Liver (tissue), 3 donors: ENCODE results near the gene MCCD1.

Source experiments
- RAD21 ChIP-seq, 2 donors: IDR thresholded peaks; 2 replicates each; pipeline ENCODE4 v1.6.1; 2016; ENCODE audit warnings: antibody characterized with exemption in 2 of 2, mild to moderate bottlenecking in 2 of 2
- RXRA ChIP-seq, 2 donors: IDR thresholded peaks; 2 replicates each; pipeline ENCODE4 v1.6.1; 2017 to 2018; ENCODE audit warnings: antibody characterized with exemption in 2 of 2, mild to moderate bottlenecking in 1 of 2
- YY1 ChIP-seq: IDR thresholded peaks from 2 replicates; pipeline ENCODE4 v1.6.1; 2016; ENCODE audit warnings: antibody characterized with exemption, mild to moderate bottlenecking
- TF ChIP-seq, protein P1 (sequence below): fragments of 150-350 bp; IDR thresholded peaks from 2 replicates; pipeline ENCODE4 v1.5.1; 2017; ENCODE audit warnings: improper control_type of control experiment, low read depth, low read length; ENCODE audit not compliant: missing input control
- TF ChIP-seq, protein P2 (sequence below): IDR thresholded peaks from 2 replicates; pipeline ENCODE4 v1.6.1; 2016; ENCODE audit warnings: antibody characterized with exemption
- TF ChIP-seq, protein P3 (sequence below): IDR thresholded peaks from 2 replicates; pipeline ENCODE4 v1.6.1; 2016; ENCODE audit warnings: antibody characterized with exemption
- TF ChIP-seq, protein P4 (sequence below): IDR thresholded peaks from 2 replicates; pipeline ENCODE4 v1.6.1; 2016; ENCODE audit warnings: antibody characterized with exemption
- donor health status: healthy.
- donor health status: healthy.

DNA sequence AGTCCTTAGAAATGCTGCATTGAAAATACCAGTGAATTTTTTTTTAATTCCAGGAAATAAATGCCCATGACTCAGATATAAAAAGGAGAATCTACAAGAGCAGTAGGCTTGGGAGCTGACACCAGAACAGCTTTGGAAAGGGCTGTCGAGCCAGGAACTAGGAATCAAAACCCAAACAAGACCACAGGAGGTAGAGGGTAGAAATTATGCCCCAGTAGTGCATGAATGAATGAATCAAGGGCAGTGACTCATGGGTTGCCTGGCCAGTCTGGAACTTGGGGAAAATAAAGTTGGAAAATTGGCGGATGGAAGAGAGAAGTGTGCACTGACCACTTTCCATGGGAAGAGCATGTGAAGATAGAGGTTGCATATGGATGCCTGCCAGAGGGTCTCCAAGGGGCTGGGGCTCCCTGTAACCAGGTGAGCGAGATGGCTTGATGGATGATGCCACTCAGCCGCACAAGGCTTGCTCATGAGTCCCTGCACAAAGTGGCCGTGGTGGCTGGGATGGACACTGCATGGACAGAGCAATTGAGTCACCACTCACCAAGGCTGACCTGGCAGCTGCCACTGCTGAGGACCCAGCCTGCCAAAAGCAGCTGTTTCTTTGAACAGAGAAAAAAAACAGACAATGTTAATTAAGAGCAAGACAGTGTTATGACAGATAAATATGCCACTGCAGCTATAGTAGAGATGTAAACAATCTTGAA, 15.2 kb upstream of the MCCD1 start:
- TF ChIP-seq, protein P1, sequence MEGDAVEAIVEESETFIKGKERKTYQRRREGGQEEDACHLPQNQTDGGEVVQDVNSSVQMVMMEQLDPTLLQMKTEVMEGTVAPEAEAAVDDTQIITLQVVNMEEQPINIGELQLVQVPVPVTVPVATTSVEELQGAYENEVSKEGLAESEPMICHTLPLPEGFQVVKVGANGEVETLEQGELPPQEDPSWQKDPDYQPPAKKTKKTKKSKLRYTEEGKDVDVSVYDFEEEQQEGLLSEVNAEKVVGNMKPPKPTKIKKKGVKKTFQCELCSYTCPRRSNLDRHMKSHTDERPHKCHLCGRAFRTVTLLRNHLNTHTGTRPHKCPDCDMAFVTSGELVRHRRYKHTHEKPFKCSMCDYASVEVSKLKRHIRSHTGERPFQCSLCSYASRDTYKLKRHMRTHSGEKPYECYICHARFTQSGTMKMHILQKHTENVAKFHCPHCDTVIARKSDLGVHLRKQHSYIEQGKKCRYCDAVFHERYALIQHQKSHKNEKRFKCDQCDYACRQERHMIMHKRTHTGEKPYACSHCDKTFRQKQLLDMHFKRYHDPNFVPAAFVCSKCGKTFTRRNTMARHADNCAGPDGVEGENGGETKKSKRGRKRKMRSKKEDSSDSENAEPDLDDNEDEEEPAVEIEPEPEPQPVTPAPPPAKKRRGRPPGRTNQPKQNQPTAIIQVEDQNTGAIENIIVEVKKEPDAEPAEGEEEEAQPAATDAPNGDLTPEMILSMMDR: no peak
- TF ChIP-seq RXRA (IDR thresholded peaks at IDR 0.05) (no peak), RAD21 (IDR thresholded peaks at IDR 0.05) (no peak), YY1 (no peak)
- TF ChIP-seq, protein P2, sequence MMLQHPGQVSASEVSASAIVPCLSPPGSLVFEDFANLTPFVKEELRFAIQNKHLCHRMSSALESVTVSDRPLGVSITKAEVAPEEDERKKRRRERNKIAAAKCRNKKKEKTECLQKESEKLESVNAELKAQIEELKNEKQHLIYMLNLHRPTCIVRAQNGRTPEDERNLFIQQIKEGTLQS: no peak
- TF ChIP-seq, protein P3, sequence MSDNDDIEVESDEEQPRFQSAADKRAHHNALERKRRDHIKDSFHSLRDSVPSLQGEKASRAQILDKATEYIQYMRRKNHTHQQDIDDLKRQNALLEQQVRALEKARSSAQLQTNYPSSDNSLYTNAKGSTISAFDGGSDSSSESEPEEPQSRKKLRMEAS: no peak
- TF ChIP-seq, protein P4, sequence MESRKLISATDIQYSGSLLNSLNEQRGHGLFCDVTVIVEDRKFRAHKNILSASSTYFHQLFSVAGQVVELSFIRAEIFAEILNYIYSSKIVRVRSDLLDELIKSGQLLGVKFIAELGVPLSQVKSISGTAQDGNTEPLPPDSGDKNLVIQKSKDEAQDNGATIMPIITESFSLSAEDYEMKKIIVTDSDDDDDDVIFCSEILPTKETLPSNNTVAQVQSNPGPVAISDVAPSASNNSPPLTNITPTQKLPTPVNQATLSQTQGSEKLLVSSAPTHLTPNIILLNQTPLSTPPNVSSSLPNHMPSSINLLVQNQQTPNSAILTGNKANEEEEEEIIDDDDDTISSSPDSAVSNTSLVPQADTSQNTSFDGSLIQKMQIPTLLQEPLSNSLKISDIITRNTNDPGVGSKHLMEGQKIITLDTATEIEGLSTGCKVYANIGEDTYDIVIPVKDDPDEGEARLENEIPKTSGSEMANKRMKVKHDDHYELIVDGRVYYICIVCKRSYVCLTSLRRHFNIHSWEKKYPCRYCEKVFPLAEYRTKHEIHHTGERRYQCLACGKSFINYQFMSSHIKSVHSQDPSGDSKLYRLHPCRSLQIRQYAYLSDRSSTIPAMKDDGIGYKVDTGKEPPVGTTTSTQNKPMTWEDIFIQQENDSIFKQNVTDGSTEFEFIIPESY: no peak
